HG02943 (cell line): ENCODE results near the gene CDH23.

Experiments
- ATAC-seq: cut with Tn5 transposase; IDR thresholded peaks from one replicate; pipeline ENCODE4 v1.9.1; 2021; ENCODE audit warnings: mild to moderate bottlenecking, low read depth, moderate library complexity; ENCODE audit not compliant: unreplicated experiment

The CDH23 gene

GRCh38 chr10:71692598-71693306 lies 296.0 kb downstream of the CDH23 start:
- no peak for ATAC-seq

- ATAC-seq: no peak
Observed at GRCh38 chr10:71693377-71693776, 296.7 kb downstream of the CDH23 start.

DNA sequence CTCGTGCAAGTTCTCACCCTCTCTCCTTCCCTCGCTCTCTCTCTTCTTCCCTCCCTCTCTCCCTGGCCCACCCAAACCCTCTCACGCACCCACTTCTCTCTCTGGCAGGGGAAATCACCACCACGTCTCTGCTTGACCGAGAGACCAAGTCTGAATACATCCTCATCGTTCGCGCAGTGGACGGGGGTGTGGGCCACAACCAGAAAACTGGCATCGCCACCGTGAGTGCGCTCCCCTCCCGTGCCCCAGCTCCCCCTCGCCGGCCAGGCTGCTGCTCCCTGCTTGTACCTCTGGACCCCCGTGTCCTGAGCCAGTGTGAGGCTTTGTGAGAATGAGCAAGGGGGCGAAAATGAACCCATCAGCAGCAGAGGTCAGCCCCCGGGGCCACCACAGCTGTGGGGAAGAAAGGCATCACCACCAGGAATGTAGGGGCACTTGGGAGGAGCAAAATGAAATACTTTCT lies 297.4 kb downstream of the CDH23 start:
- ATAC-seq: peak; percentile 33

GRCh38 chr10:71694567-71694968 lies 297.8 kb downstream of the CDH23 start:
- peak; percentile 79 for ATAC-seq

DNA sequence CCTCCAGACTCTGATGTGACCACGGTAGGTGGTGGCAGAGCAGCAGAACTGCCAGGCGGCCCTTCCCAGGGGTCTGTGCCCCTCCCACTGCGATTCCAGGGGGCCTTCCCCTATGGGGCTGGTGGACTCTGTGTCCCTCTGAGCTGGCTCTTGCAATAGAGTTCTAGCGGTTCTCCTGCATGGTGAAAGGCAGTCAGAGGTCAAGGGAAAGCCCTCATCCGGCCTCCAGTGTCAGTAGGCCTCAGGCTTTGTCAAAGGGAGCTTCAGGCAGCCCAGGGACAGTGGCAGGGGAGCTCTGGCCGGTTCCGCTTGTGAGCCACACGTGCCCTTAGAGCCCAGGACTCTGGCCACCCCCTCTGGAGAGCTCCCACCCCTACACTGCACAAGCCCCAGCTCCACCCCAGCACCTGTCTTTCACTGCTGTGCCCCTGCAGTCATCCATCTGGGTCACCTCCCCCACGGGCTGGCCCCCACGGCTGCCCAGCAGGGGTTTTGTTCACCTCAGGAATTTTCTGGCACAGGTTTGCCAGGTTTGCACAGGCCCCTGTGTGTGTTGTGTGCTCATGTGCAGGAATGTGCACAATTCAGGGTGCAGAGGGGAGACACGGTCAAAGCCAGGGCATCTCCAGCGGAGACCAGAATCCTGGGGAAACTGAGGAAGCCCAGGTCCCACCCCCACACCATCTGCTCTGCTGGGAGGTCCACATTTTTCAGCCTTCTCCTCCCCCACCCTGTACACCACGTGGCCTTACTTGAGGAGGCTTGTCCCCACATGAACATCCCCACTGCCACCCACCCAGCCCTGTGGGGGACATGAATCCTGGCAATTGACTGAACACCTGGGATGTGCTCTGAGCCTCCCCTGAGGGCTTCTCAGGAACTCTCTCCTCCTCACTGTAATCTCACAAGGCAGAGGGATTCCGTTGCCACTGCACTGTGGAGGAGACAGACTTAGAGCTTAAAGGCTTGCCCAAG lies 299.1 kb downstream of the CDH23 start:
- ATAC-seq: no peak

- ATAC-seq: no peak
Observed at GRCh38 chr10:71696628-71697326, 300.1 kb downstream of the CDH23 start.

DNA sequence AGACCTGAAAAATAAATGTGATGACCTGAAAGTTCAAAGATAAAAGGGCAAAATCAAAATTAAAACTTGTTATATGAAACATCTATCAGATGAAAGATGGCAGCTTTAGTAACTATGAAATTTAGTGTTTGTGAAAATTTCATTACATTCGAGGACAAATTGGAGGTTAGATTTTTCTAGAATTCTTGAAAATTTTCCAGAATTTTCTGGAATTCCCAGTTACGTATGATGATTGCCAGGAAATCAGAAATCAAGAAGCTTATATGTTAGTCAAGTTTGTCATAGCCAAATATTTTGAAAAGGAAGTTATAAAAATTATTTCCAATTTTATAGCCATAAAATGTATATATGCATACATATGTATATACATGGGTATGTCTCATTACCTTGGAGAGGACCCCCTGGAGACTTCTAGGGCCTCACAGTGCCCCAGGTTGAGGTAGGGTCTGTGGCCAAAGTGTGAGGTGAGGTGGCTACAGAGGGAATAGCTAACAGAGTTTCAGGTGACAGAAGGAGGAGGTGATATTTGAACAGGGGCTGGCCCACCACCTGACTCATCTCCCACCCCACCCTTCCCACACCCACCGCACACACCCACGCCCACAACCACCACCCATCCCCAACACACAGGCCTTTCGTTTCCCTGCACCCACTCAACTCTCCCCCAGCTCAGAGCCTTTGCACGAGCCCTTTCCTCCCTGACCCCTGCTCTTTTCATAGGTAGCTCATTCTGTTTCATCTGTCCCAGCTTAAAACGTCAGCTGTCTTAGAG lies 301.4 kb downstream of the CDH23 start:
- ATAC-seq: no peak

DNA sequence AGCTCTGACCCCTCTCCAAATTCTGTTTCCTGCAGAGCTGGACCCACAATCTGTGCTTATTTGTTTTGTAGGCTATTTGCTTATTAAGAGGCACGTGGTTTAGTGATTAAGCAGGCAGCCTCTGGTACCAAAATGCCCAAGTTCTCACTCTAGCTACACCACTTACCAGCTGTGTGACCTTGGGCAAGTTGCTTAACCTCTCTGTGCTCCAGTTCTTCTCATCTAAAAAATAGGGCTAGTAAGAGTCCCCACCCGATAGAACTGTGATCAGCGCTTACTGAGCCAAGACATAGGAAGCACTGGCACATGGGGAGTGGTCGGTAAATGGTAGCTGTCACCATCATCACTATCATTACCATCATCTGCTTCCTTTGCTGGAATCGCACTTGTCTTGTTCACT lies 302.0 kb downstream of the CDH23 start:
- ATAC-seq: no peak

DNA sequence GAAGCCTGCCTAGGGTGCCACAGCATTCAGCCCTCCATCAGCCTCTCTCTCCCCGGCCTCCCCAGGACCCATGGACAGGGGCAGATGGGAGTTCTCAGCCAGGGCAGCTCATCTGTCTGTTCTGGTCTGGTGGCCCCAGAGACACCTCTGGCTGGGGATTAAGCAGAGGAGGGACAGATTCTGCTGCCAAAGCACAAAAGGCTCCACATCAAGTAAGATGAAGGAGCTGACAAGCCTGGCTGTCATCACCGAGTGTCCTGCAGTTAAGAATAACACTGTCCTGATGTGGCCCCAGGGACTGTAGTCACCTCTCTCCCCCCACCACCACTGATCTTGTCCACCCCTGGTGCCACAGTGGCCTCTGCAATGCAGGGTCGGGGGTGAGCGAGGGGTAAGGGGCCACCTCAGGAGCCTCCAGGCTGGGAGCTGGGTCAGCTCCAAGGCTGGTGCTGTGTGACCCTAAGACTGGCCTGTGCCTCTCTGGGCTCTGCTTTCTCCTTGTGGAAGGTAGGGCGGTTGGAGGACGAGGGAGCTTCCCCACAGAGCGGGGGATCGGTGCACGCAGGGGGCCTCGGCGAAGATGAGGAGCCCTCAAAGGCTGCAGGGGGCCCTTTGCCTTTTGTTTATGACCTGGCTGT lies 304.1 kb downstream of the CDH23 start:
- no peak for ATAC-seq

DNA sequence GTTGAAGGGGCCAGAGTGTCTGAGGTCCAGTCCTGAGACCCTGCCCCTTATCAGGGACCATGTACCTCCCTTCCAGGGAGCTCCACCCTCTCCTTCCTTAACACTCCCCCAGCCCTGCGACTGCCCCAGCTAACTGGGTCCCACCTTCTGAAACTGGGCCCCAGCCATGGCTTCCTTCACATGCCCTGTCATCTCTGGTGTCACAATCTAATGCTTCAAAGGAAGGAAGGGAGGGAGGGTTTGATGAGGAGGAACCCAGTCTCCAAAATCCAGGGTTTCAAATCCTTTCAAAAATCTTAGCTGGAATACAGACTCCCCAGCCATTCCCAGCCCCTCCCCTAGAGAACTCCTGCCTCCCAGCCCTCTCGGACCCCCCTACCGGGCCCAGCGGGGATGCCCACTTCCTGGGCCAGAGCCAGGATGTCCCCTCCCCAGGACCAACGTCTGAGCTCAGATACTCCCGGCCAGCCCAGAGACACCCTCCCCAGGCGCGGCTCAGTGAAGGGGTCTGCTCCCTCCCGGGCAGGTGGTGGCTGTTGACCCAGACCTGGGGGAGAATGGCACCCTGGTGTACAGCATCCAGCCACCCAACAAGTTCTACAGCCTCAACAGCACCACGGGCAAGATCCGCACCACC lies 304.9 kb downstream of the CDH23 start:
- ATAC-seq: no peak

DNA sequence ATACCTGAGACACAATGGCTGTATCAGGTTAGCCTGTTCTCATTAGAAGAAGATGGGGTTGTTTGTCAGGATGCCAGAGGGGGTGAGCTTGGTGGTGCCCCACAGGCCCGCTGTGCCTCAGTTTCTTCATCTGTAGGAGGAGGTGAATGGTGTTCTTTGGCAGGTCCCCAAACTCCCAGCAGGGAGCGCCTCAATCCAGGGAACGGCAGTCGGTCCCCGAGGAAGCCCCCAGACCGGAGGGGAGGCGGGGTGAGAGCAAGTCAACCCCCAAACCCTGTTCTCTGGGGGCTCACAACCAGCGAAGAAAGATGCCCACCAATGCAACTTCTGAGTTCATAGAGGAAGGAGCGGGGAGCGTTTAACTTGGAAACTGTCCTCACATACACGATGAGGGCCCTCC lies 306.9 kb downstream of the CDH23 start:
- no peak for ATAC-seq

- no peak for ATAC-seq
Observed at GRCh38 chr10:71704816-71705215, 308.1 kb downstream of the CDH23 start.

GRCh38 chr10:71705582-71705981 lies 308.9 kb downstream of the CDH23 start:
- no peak for ATAC-seq

- no peak for ATAC-seq
Observed at GRCh38 chr10:71706216-71707121, 309.7 kb downstream of the CDH23 start.

DNA sequence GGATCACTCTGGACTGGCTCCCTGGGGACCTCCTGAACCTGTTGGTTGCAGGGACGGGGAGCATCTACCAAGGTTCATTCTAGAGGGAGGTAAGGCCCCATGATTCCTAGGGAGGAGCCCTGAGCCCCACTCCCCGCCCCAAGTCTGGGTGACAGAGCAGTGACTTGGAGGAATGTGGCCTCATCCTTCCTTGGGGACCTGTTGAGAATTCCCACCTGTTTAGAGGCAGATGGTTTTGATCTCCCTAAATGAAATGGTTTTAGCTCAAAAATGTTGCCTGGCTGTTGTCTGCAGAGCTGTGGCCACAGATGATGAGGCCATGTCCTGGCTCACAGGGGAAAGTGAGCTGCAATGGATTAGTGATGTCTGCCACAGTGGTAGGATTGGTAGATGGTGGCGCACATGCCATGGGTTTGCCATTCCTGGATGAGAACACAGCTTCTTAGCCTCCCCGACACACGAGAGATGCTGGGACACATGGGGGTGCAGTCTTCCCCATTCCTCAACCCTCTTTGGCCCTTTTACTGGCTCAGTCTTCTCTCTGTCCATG lies 310.6 kb downstream of the CDH23 start:
- ATAC-seq: no peak

GRCh38 chr10:71708301-71708703 lies 311.6 kb downstream of the CDH23 start:
- ATAC-seq: no peak

DNA sequence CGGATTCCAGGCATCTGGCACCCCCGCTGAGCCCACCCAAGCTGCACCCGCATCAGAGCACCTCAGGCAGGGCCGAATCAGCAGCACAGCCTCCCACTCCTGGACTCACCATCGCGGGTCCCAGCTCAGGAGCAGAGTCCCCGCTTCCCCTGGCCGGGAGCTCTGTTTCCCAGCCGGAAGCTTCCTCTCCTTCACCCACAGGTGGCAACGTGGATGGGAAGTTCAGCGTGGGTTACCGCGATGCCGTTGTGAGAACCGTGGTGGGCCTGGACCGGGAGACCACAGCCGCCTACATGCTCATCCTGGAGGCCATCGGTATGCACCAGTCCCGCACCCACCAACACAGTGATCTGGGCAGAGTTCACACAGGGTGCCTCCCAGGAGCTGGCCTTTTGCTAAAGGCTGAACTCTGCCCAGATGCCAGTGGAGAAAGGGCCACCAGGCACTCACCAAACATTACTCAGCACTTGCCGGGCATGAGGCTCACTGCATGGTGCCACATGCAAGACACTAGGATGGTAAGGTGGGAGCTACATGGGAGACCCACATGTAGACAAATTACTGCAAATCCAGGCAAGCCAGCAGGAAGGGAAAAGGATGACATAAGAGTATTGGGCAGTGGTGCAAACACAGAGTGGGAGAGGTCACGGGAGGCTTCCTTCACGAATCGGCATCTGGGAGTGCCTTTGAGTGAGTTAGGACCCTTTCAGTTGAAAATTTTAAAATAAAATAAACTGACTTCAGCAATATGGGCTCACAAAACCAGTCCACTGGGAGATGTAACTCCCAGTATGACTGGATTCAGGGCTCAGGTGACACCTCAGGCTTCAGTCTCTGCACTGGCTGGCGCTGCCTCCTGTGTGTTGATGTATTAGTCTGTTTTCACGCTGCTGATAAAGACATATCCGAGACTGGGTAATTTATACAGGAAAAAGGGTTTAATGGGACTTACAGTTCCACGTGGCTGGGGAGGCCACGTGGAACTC lies 312.5 kb downstream of the CDH23 start:
- ATAC-seq: no peak
